ENCODE data around the gene SLC24A2.

Gene SLC24A2

DNA sequence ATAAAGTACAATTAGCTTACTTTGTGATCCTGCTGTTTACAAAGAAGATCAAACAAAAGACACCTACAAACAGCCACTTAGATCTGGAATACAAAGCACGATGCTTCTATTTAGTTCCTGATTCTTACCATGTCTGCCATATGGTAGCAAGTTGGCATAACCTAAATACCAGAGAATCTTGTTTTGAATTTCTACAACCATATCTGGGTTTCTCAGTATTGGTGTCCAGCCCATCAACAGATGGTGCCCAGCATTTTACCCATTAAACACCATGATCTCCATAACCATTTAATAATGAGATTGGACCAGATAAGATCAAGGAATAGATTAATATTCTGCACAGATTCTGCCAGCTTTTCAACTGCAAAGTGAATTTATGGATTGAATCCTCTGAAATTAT, 29.8 kb downstream of the SLC24A2 start:
- DNase-seq (ENCODE audit: low spot score) (no peak), FAIRE-seq (no peak)

DNA sequence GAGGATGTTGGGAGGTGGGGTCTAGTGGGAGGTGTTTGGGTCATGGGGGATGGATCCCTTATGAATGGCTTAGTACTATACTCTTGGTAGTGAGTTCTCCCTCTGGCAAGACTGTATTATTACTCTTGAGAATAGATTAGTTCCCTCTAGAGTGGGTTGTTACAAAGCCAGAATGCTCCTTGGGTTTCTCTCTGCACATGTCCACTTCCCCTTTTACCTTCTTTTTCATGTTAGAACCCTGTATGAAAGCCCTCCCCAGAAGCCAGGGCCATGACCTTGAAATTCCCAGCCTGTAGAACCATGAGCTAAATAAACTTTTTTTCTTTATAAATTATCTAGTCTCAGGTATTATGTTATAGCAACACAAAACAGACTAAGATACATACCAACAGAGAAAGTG, 31.1 kb downstream of the SLC24A2 start:
- no peak for FAIRE-seq
- no peak for DNase-seq (ENCODE audit: low spot score)

DNA sequence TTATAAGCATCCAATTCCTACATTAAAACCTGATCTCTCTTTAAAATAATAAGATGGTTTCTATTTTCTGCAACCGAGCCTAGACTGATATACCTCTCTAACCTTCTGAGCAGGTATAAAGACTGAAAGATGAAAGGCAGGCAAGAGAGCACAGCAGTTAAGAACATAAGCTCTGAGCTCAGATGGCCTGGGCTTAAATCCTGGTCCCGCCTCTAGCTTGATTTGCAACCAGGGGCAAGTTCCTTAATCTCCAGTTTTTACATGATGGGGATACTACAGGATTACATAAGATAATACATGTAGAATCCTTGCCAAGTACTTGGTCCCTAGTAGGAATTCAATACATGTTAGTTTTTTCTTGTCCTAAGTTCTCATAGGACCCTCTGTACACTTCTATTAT, 33.9 kb downstream of the SLC24A2 start:
- DNase-seq (ENCODE audit: low spot score), result no peak
- FAIRE-seq, result no peak

DNA sequence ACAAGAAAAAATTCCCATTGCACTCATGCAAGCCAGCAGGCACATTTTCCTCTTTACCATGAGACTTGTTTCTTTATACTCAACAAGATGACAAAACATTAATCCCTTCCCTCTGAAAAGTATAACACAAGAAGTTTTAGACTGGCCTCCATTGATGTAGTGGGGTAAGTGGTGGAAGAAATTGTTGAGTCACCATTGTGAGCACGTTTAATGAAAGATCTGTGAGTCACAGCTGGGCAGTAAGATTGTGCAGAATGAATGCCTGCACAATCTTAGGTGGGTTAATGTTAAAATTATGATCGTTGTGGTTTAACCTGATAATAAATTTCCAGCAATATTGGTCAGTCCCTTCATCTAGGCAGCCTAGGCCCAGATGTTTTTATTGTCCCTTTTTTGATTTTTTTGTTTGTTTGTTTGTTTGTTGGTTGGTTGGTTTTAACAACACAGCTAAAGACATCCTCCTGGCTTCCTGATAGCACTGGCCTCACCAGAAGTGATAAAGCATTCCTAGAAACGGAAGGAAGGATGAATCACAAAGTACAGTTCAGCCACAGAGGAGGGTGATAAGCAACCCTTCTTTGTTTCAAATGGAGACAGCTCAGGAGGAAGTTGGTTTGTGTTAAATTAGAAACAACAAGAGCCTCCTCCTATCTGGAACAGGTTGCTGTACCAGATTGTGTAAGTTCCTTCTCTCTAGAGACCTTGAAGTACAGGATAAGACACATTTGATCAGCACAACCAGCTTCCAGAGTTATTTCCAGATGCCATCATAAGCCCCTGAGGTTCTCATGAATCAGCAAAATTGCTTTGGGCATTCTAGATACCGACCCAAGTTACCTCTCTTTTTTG, 40.3 kb downstream of the SLC24A2 start:
- DNase-seq (ENCODE audit: low spot score), result peak; percentile 49
- FAIRE-seq, result peak; percentile 72

DNA sequence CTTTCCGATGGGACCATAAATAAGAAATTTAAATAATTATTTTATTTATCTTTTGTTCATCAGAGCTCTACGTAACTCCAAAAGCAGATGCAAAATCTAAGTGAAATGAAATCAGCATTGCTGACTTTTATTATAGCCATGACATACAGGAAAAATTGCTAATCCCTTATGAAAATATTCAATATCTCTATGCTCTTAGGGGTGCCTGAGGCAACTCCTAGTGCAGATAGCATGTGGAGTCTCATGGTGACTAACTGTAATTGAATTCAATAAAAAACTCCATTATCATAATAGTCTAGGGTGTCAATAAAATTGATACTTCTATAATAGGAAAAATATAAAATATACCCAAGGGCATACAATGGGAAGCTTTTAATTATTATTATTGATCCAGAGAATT, 42.6 kb downstream of the SLC24A2 start:
- FAIRE-seq (no peak), DNase-seq (ENCODE audit: low spot score) (no peak)

DNA sequence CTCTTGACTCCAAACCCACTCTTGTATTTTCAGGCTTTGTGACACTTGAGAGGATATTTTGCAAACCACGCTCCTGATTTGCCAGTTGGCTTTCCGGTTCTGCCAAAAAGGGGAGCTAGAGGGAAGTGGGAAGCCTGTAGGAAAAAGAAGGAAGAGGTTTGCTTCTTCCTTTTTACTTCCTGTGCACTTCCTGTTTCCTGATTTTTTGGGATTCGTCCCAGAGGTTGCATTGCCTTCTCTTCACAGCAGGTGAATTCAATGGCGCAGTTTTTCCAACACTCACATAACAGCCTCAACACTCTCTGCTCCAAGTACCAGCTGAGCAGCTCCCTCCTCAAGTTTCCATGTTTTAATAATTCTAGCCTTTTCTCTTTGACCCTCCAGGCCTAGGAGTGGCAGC, 47.7 kb downstream of the SLC24A2 start:
- no peak for FAIRE-seq
- no peak for DNase-seq (ENCODE audit: low spot score)

Measured in RCC 7860 (cell line).